ENCODE results near the gene ANKS1B.

The ANKS1B gene

GRCh38 chr12:99979471-99979870, 5.3 kb downstream of the ANKS1B start:
- Mint-ChIP-seq H3K36me3 (no peaks in the 10 kb centered on the region), H3K27ac (no peak overlapping the region), H3K4me1 (no peaks in the 10 kb centered on the region), H3K4me3 (no peak overlapping the region), H3K9me3 (no peaks in the 10 kb centered on the region), H3K27me3 (peaks cover 30% of the 10 kb centered on the region)

DNA sequence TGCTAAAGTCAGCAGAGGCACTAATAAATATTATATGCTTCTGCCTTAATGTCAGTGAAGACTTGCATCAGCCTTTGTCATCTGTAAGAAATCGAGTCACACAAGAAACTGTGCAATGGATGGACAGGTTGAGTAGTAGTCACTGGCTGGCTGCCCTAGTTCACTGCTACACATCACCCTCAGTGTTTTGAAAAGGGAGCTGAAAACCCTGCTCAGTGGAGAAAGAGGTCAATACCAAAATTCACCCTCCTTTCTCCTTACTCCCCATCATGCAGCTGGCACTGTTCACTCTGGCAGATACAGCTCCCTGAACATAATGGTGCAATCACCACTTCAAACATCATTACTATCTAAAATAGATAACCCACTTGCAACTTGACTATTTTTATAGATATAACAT, 6.6 kb downstream of the ANKS1B start:
- H3K9me3 Mint-ChIP-seq, result no peaks in the 10 kb centered on the region
- no peak overlapping the region for H3K4me3 Mint-ChIP-seq
- no peaks in the 10 kb centered on the region for H3K4me1 Mint-ChIP-seq
- no peak overlapping the region for H3K27ac Mint-ChIP-seq
- H3K36me3 Mint-ChIP-seq, result no peaks in the 10 kb centered on the region
- peaks cover 21% of the 10 kb centered on the region for H3K27me3 Mint-ChIP-seq

DNA sequence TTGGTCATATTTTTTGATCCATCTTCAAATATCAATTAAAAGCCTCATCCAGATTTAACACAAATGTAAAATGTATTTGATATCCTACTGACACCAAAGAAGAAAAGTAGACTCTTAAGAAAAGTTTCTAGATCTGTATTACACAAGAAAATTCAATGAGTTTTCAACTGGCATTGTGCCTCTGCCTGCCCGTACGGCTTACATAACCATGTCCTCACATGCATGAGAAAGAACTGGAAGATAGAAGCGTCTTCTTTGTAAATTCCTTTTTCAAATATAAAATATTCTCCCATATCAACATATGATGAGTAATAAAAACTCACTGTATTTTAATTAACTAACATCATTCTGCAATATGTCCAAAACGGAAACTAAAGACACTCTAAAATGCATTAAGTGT, 7.2 kb downstream of the ANKS1B start:
- no peaks in the 10 kb centered on the region for H3K4me1 Mint-ChIP-seq
- no peaks in the 10 kb centered on the region for H3K36me3 Mint-ChIP-seq
- no peak overlapping the region for H3K27ac Mint-ChIP-seq
- H3K4me3 Mint-ChIP-seq, result no peak overlapping the region
- peaks cover 17% of the 10 kb centered on the region for H3K27me3 Mint-ChIP-seq
- no peaks in the 10 kb centered on the region for H3K9me3 Mint-ChIP-seq

DNA sequence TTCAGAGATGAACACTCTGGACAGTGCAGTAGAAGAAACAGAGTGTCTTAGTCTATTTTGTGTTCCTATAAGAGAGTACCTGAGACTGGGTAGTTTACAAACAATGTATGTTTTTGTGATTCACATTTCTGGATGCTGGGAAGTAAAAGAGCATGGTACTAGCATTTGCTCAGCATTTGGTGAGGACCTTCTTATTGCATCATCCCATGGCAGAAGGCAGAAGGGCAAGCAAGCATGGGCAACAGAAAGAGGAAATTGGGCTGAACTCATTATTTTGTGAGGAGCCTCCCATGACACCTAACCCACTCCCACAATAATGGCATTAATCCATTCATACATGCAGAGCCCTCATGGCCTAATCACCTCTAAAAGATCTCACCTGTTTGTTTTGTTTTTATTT, 8.0 kb downstream of the ANKS1B start:
- Mint-ChIP-seq H3K4me1 (no peaks in the 10 kb centered on the region), H3K9me3 (no peaks in the 10 kb centered on the region), H3K27ac (no peak overlapping the region), H3K27me3 (peaks cover 17% of the 10 kb centered on the region), H3K36me3 (no peaks in the 10 kb centered on the region), H3K4me3 (no peak overlapping the region)

- peaks cover 14% of the 10 kb centered on the region for H3K27me3 Mint-ChIP-seq
- H3K36me3 Mint-ChIP-seq, result no peaks in the 10 kb centered on the region
- H3K9me3 Mint-ChIP-seq, result no peaks in the 10 kb centered on the region
- H3K4me1 Mint-ChIP-seq, result no peaks in the 10 kb centered on the region
- no peak overlapping the region for H3K4me3 Mint-ChIP-seq
- H3K27ac Mint-ChIP-seq, result no peak overlapping the region
These were observed 9.4 kb downstream of the ANKS1B start for GRCh38 chr12:99975321-99975720.

- no peaks in the 10 kb centered on the region for H3K9me3 Mint-ChIP-seq
- peaks cover 9% of the 10 kb centered on the region for H3K27me3 Mint-ChIP-seq
- no peak overlapping the region for H3K27ac Mint-ChIP-seq
- H3K4me3 Mint-ChIP-seq, result no peak overlapping the region
- no peaks in the 10 kb centered on the region for H3K36me3 Mint-ChIP-seq
- H3K4me1 Mint-ChIP-seq, result no peaks in the 10 kb centered on the region
These were observed 10.6 kb downstream of the ANKS1B start for GRCh38 chr12:99974146-99974545.

- Mint-ChIP-seq H3K27ac (no peak overlapping the region), H3K9me3 (no peaks in the 10 kb centered on the region), H3K36me3 (no peaks in the 10 kb centered on the region), H3K4me3 (no peak overlapping the region), H3K4me1 (no peaks in the 10 kb centered on the region), H3K27me3 (peaks cover 3% of the 10 kb centered on the region)
These were observed 18.3 kb downstream of the ANKS1B start for GRCh38 chr12:99966429-99966828.

GRCh38 chr12:99960311-99960710, 24.4 kb downstream of the ANKS1B start:
- H3K36me3 Mint-ChIP-seq, result no peaks in the 10 kb centered on the region
- H3K27ac Mint-ChIP-seq, result no peak overlapping the region
- no peaks in the 10 kb centered on the region for H3K9me3 Mint-ChIP-seq
- no peaks in the 10 kb centered on the region for H3K4me1 Mint-ChIP-seq
- H3K4me3 Mint-ChIP-seq, result no peak overlapping the region
- H3K27me3 Mint-ChIP-seq, result no peaks in the 10 kb centered on the region

GRCh38 chr12:99959549-99960170, 25.1 kb downstream of the ANKS1B start:
- no peaks in the 10 kb centered on the region for H3K36me3 Mint-ChIP-seq
- H3K27me3 Mint-ChIP-seq, result no peaks in the 10 kb centered on the region
- H3K27ac Mint-ChIP-seq, result no peak overlapping the region
- H3K4me3 Mint-ChIP-seq, result no peak overlapping the region
- H3K9me3 Mint-ChIP-seq, result no peaks in the 10 kb centered on the region
- H3K4me1 Mint-ChIP-seq, result no peaks in the 10 kb centered on the region

- peaks cover 4% of the 10 kb centered on the region for H3K27me3 Mint-ChIP-seq
- H3K4me3 Mint-ChIP-seq, result no peak overlapping the region
- no peaks in the 10 kb centered on the region for H3K4me1 Mint-ChIP-seq
- no peak overlapping the region for H3K27ac Mint-ChIP-seq
- H3K36me3 Mint-ChIP-seq, result no peaks in the 10 kb centered on the region
- H3K9me3 Mint-ChIP-seq, result peaks cover 5% of the 10 kb centered on the region
These were observed 26.8 kb downstream of the ANKS1B start for GRCh38 chr12:99957866-99958466.

GRCh38 chr12:99954724-99955123, 30.0 kb downstream of the ANKS1B start:
- Mint-ChIP-seq H3K27me3 (peaks cover 7% of the 10 kb centered on the region), H3K27ac (no peak overlapping the region), H3K4me1 (no peaks in the 10 kb centered on the region), H3K4me3 (no peak overlapping the region), H3K36me3 (no peaks in the 10 kb centered on the region), H3K9me3 (peaks cover 5% of the 10 kb centered on the region)

DNA sequence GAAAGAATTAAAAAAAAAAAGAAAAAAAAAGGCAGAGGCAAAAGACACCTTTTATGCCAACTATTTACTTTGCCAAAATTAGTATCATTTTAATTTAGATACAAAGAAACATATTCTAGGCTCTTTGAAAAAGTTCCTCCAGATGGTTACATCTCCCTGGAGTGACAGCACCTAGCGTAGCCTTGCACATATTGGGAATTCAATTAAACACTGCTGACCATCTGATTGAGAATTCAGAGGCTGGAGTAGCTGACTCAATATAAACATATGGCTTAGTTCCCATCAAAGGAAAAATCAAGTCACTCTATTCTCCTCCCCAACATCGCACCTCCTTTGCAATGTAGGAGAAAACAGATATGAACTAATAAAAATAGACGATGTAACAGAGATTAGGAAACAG, 36.4 kb downstream of the ANKS1B start:
- Mint-ChIP-seq H3K27me3 (peaks cover 5% of the 10 kb centered on the region), H3K9me3 (peaks cover 2% of the 10 kb centered on the region), H3K4me3 (no peak overlapping the region), H3K36me3 (no peaks in the 10 kb centered on the region), H3K27ac (no peak overlapping the region), H3K4me1 (no peaks in the 10 kb centered on the region)

DNA sequence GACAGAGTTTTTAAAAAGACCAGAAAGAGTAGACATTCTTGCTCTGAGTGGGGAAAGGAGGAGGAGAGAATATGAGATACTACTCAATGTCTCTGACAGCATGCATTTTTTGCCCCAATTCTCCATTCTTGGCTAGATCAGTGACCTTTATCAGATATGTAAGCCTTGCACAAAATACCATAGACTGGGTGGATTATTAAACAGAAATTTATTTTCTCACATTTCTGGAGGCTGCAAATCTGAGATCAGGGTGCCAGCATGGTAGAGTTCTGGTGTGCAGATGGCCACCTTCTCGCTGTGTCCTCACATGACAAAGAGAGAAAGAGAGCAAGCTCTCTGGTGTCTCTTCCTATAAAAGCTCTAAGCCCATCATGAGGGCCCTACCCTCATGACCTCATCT, 38.6 kb downstream of the ANKS1B start:
- Mint-ChIP-seq H3K4me1 (no peaks in the 10 kb centered on the region), H3K36me3 (no peaks in the 10 kb centered on the region), H3K4me3 (no peak overlapping the region), H3K27ac (no peak overlapping the region), H3K27me3 (peaks cover 3% of the 10 kb centered on the region), H3K9me3 (no peaks in the 10 kb centered on the region)

DNA sequence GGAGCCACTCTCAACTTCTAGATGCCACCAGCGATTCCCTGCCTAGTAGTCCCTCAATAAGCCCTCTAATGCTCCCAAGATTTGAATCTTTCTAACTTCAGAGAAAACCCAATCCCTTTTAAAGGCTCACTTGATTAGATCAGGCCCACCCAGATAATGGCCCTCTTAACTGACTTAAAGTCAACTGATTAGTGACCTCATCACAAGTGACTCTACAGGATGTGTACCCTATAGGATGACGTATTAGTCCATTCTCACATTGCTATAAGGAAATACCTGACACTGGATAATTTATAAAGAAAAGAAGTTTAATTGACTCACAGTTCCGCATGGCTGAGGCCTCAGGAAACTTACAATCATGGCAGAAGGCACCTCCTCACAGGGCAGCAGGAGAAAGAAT, 49.1 kb downstream of the ANKS1B start:
- H3K36me3 Mint-ChIP-seq, result no peaks in the 10 kb centered on the region
- no peaks in the 10 kb centered on the region for H3K4me1 Mint-ChIP-seq
- peaks cover 4% of the 10 kb centered on the region for H3K9me3 Mint-ChIP-seq
- H3K27ac Mint-ChIP-seq, result no peak overlapping the region
- no peak overlapping the region for H3K4me3 Mint-ChIP-seq
- H3K27me3 Mint-ChIP-seq, result peaks cover 6% of the 10 kb centered on the region

DNA sequence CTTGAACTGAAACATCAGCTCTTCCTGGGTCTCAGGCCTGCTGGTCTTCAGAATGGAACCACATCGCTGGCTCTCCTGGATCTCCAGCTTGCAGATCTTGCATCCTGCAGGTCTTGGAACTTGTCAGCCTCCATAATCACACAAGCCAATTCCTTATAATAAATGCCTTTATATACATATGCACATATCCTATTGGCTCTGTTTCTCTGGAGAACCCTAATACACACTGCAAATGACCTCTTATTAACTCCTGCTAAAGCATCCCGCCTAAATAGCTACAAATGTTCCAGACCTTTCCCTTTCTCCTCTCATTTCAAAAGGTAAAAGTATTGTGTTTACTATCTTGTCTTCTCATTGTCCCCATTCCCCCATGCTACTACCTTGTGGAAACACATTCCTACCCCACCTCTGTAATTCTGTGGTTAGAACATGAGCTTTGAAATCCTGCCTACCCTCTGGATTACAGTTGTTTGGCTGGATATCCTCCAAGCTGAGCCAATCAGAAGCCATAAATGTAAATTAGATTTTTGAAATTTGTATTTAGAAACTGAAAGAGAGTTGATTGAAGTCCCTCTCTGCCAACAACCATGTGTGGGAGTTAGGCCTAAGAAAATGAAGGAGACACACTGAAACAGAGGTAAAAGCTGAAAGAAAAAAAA, 58.1 kb downstream of the ANKS1B start:
- H3K4me3 Mint-ChIP-seq, result no peak overlapping the region
- no peaks in the 10 kb centered on the region for H3K27me3 Mint-ChIP-seq
- H3K36me3 Mint-ChIP-seq, result no peaks in the 10 kb centered on the region
- no peak overlapping the region for H3K27ac Mint-ChIP-seq
- H3K4me1 Mint-ChIP-seq, result no peaks in the 10 kb centered on the region
- no peaks in the 10 kb centered on the region for H3K9me3 Mint-ChIP-seq

DNA sequence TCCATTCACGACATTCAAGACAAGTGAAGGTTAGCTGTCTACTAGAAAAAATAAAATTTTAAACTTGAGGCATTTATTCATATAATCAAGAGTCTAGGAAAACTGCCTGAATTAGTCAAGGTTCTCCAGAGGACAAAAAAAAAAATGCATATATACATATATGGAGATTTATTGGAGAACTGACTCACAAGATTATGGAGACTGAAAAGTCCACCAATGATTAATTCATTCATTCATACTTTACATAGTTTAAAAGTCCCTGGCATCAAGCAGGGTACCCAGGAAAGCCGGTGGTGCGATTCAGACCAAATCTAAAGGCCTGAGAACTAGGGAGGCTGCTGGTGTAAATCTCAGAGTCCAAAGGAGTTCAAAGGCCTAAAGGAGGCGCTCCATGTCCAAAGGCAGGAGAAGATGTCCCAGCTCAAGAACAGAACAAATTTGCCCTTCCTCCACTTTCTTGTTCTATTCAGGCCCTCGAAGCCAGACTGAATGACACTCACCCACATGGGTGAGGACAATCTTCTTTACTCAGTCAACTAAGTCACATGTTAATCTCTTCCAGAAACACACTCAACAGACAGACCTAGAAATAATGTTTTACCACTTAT, 64.3 kb downstream of the ANKS1B start:
- H3K27ac Mint-ChIP-seq, result no peak overlapping the region
- no peaks in the 10 kb centered on the region for H3K27me3 Mint-ChIP-seq
- no peaks in the 10 kb centered on the region for H3K36me3 Mint-ChIP-seq
- H3K4me3 Mint-ChIP-seq, result no peak overlapping the region
- H3K4me1 Mint-ChIP-seq, result no peaks in the 10 kb centered on the region
- H3K9me3 Mint-ChIP-seq, result no peaks in the 10 kb centered on the region

Measured in activated naive CD4-positive, alpha-beta T cell treated with anti-CD3 and anti-CD28 coated beads, Interleukin-2, amount 50 U/mL, for 24 hours (primary cell).